Panc1 (cell line): ENCODE measurements around the gene SECISBP2.

ENCODE experiments used
- POLR2AphosphoS5 ChIP-seq: IDR thresholded peaks from 2 replicates; pipeline ENCODE4 v1.6.1; 2012; ENCODE audit warnings: mild to moderate bottlenecking, low read depth, low read length, moderate library complexity
- SIN3A ChIP-seq: IDR thresholded peaks from 2 replicates; pipeline ENCODE4 v1.6.1; 2012; ENCODE audit warnings: low read depth, mild to moderate bottlenecking, low read length, moderate library complexity, borderline replicate concordance; ENCODE audit not compliant: insufficient read depth
- TCF7L2 ChIP-seq: IDR thresholded peaks from 2 replicates; pipeline ENCODE4 v1.6.1; 2011; ENCODE audit warnings: mild to moderate bottlenecking, low read depth, low read length, inconsistent platforms
- TF ChIP-seq, protein P1 (sequence below): fragments of 450-650 bp; IDR thresholded peaks from 2 replicates; pipeline ENCODE4 v1.5.1; 2017; ENCODE audit warnings: mild to moderate bottlenecking
- TF ChIP-seq, protein P2 (sequence below), 2 experiments: IDR thresholded peaks; 2 replicates each; pipeline ENCODE4 v1.6.1; 2011 to 2012; ENCODE audit warnings: low read depth in 2 of 2, control low read depth in 1 of 2, low read length in 1 of 2, mild to moderate bottlenecking in 1 of 2, moderate library complexity in 1 of 2; ENCODE audit not compliant: insufficient read depth in 1 of 2

DNA sequence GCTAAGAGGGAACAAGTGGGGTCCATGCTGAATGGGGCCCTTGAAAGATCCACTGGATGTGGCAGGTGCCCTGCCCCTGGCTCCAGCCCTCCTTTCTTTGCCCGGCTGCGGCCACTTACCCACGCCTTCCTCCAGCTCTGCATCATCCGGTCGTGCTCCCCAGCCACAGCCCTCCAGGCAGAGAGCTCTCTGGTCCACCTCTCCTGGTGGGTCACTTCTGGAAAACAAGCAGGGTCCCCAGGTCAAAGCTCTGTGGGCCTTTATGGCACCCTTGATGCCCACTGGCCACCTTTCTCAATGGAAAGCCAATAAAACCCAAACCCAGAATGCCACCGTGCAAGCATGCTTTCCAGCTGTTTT, 45.0 kb downstream of the SECISBP2 start:
- TF ChIP-seq, protein P1, sequence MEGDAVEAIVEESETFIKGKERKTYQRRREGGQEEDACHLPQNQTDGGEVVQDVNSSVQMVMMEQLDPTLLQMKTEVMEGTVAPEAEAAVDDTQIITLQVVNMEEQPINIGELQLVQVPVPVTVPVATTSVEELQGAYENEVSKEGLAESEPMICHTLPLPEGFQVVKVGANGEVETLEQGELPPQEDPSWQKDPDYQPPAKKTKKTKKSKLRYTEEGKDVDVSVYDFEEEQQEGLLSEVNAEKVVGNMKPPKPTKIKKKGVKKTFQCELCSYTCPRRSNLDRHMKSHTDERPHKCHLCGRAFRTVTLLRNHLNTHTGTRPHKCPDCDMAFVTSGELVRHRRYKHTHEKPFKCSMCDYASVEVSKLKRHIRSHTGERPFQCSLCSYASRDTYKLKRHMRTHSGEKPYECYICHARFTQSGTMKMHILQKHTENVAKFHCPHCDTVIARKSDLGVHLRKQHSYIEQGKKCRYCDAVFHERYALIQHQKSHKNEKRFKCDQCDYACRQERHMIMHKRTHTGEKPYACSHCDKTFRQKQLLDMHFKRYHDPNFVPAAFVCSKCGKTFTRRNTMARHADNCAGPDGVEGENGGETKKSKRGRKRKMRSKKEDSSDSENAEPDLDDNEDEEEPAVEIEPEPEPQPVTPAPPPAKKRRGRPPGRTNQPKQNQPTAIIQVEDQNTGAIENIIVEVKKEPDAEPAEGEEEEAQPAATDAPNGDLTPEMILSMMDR = no peak
- TF ChIP-seq POLR2AphosphoS5 (no peak), SIN3A (no peak), TCF7L2 (no peak)
- TF ChIP-seq, protein P2, sequence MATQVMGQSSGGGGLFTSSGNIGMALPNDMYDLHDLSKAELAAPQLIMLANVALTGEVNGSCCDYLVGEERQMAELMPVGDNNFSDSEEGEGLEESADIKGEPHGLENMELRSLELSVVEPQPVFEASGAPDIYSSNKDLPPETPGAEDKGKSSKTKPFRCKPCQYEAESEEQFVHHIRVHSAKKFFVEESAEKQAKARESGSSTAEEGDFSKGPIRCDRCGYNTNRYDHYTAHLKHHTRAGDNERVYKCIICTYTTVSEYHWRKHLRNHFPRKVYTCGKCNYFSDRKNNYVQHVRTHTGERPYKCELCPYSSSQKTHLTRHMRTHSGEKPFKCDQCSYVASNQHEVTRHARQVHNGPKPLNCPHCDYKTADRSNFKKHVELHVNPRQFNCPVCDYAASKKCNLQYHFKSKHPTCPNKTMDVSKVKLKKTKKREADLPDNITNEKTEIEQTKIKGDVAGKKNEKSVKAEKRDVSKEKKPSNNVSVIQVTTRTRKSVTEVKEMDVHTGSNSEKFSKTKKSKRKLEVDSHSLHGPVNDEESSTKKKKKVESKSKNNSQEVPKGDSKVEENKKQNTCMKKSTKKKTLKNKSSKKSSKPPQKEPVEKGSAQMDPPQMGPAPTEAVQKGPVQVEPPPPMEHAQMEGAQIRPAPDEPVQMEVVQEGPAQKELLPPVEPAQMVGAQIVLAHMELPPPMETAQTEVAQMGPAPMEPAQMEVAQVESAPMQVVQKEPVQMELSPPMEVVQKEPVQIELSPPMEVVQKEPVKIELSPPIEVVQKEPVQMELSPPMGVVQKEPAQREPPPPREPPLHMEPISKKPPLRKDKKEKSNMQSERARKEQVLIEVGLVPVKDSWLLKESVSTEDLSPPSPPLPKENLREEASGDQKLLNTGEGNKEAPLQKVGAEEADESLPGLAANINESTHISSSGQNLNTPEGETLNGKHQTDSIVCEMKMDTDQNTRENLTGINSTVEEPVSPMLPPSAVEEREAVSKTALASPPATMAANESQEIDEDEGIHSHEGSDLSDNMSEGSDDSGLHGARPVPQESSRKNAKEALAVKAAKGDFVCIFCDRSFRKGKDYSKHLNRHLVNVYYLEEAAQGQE (IDR thresholded peaks at IDR 0.05; ENCODE audit: insufficient read depth in 1 of 2, low read depth in 2 of 2, low read length in 1 of 2) = no peak
